ENCODE results near the gene WNT10A.

DNA sequence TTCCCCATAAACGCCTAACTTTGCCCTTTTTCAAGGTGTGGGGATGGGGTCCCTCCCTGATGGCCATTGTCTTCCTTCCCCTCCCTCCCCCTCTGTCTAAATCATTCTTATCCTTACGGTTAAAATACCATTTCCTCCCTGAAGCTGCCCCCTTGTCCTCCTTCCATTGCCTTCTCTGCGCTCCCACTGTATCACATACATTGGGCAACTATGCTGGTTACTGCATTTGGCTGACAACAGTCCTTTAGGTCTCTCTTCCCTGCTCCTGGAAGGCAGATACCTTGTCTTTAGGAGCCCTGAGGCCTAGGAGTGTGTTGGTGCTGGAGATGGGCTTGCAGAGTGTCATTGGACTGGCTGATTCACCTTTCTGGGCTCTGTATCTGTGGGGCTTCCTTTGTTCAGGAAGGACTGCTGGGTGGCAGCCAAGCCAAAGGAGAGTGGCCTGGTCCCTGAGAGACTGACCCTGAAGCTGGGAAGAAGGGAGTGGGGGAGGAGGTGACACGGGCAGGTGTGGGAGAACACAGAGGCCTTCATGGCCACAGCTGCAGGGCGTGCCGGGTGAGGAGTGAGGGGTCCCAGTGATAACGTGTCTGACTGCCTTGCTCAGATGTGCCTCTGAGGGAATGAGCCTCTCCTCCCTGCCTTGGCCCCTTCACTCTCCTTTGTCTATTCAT lies 18.9 kb upstream of the WNT10A start:
- TF ChIP-seq POLR2A (IDR thresholded peaks at IDR 0.05; ENCODE audit: low read depth, low read length) (no peak), POLR2AphosphoS5 (IDR thresholded peaks at IDR 0.05; ENCODE audit: low read depth, low read length) (no peak)

All from GM12892 (cell line).